GM18867 (cell line): ENCODE results near the gene LSM5.

Experiments used
- ATAC-seq: cut with Tn5 transposase; IDR thresholded peaks from one replicate; pipeline ENCODE4 v1.9.1; 2021; ENCODE audit warnings: mild to moderate bottlenecking, moderate library complexity; ENCODE audit not compliant: unreplicated experiment

LSM5 gene

DNA sequence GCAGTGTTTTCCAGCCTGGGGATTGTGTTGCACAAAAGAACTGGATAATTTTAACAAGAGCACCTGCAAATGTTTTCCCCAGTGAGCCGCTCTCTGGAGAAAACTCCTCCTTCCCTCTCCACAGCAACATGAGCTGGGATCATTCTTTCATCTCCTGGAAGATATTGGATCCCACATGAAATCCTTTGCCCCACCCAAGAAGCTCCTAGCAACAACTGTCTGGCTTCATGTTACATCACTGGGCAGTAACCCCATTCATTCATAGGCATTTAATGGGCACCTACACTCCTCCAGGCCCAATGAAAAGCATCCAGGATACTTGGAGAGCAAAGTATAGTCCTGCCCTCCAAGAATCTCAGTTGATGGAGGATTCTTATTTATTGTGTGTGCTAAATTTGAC is 27.2 kb downstream of the LSM5 start:
- no peak for ATAC-seq

DNA sequence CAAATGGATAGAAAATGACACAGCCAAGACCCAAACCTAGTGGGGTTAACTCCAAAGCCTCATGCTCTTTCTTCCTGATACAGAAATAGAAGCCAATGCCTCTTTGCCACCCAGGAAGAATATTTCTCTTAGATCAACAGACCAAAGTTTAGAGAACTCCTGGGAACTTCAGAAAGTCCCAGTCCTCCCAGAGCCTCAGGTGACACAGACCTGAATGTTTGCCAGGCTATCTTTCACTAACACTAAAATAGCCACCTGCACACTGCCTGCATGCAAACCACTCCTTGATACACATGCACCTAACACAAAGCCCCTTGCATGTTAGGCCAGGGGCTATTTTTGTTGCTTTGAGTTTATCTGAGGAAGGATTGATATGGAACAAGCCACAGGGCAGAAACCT is 27.7 kb downstream of the LSM5 start:
- no peak for ATAC-seq

DNA sequence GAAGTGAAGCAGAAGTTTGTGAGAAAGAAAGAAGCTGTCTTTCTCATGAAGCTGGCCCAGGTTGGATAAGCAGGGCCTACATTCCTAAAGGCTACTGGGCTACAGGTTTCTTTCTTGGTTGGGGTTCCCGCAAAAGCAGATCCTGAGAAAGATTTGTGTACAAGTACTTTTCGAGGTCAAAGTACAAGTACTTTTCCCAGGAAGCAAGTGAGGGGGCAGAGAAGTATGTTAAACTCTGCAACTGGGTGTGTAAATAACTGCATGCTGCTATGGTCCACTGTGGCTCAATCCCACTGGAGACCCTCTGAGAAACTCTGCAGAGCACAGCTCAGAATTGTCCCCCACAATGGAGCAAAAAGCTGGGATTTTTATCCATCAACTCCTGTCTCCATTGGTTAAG is 28.7 kb downstream of the LSM5 start:
- ATAC-seq, result no peak

DNA sequence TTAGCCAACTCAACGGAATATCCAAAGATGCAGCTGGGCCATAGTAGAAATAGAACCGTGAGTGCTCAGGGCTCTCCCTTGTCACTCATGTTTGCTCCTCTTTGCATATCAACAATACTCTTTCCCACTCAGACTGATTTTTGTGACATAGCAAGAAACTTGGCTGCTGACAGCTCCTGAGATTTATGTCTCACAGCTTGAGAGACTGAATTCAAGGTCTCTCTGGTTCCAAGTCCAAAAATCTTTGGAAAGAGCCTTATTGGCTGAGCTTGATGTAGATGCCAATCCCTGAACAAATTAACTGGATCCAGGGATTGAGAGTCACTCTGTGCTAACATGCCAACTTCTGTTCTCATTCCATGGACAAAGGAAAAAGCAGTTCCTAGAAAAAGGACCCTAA is 30.4 kb downstream of the LSM5 start:
- no peak for ATAC-seq

DNA sequence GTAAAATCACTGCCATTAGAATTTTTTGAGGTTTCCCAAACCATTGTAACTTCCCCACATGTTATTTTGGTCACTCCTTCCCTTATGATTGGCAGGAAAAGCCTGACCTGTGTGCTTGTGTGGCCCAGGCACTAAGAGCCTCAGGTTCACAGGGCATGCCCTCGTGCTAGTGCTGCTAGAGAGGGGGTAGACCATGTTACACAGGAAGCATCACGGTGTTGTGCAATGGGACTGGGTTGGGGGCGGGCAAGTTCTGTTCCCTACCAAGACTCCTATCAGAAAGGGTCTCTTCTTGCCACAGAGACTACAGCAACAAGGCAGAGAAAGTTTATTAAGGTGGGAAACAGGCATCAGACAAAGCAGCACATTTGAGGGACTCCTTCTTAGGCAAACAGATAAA is 32.2 kb downstream of the LSM5 start:
- no peak for ATAC-seq

DNA sequence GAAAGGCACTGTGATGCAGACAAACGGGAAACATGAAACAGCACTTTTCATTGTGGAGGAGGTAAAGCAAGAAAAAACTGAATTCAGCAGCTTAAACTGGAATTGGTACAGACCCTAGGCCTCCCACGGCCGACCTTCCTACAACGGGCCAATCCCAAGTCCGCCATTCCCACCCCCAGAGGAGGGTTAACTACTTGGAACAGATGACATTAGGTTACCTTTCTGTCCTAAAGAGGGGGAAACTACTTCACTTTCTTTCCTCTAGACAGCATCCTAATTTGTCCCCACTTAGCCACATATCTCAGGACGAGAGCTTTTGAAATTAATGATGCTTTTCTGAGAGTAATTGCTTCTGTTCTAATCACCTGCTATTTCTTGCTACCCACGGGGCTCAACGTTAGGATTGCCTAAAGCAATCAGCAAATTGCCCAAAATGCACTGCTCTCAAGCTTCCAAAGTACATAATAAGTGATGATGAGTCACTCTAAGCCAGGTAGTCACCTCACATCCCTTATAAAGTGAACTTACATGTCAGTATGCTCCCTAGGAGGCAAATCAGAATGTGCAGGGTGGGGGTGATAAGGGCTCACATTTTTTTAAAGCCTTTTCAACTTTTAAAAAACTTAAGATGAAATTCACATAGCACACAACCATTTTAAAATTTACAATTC is 36.7 kb downstream of the LSM5 start:
- no peak for ATAC-seq

DNA sequence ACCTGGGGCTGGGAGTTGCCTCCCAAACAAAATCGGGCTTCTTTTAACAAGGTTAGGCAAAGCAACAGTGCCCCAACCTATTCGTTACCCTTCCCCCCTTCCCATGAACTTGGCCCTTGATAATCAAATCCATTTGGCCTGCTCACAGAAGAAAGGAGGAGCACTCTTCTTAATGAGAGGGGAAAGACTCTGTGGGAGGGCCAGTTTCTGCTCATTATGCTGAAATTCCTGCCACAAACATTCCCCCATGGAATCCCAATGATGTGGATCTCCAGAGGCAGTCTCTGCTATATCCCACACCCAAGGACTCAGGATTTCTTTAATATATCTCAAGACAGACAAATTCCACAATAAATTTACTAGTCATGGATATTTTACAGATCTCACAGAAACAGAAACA is 43.0 kb downstream of the LSM5 start:
- ATAC-seq, result no peak

DNA sequence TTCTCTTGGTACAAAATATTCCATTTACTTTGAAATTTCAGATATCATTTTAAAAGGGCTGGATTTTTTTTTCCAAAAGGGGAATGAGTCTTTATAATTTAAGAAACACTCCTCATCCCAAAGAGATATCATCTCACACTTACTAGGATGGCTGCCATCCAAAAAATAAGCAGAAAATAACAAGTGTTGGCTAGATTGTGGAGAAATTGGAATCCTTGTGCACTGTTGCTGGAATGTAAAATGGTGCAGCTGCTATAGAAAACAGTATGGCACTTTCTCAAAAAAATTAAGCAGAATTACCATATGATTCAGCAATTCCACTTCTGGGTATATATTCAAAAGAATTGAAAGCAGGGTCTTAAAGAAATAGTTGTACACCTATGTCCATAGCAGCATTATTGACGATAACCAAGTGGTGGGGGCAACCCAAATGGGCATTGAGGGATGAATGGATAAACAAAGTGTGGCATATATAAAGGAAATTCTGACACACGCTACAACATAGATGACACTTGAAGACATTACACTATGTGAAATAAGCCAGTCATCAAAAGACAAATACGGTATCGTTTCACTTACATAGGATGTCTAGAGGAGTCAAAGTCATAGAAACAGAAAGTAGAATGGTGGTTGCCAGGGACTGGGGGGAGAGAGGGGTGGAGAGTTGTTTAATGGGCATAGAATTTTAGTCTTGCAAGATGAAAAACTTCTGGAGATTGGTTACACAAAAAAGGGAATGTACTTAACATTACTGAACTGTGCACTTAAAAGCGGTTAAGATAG is 53.8 kb downstream of the LSM5 start:
- no peak for ATAC-seq
